Bronchial epithelial cell (primary cell): ENCODE measurements around the gene STAP1. TPM values are rescaled to one million over a fixed set of nuclear protein-coding genes. Genes with fewer than 3 reads are reported as not detected.
"Not testable (repeated sequence)": the region's sequence is repeated elsewhere in the genome, so short reads cannot be mapped to it uniquely, and the experiment has no call there.

ENCODE experiments used
- DNase-seq: peaks from one replicate; pipeline ENCODE4 v3.0.0-alpha.2; 2010; ENCODE audit warnings: low read depth
- FAIRE-seq: peaks from 2 replicates; lab custom pipeline; 2011; peaks lifted over from hg19 to GRCh38; lab: Jason Lieb, UNC
- H3K27me3 ChIP-seq: 2 replicates; pipeline ENCODE4 v1.5.1; 2011; ENCODE audit warnings: low read length; ENCODE audit not compliant: control insufficient read depth, insufficient read depth
- H3K36me3 ChIP-seq: 2 replicates; pipeline ENCODE4 v1.5.1; 2011; ENCODE audit warnings: low read length; ENCODE audit not compliant: control insufficient read depth, insufficient read depth
- H3K4me3 ChIP-seq: 2 replicates; pipeline ENCODE4 v1.5.1; 2011; ENCODE audit warnings: mild to moderate bottlenecking, low read depth, low read length, control low read depth
- CTCF ChIP-seq: IDR thresholded peaks from 2 replicates; pipeline ENCODE4 v1.5.1; 2011; ENCODE audit warnings: mild to moderate bottlenecking, moderate library complexity, low read length, control low read depth, inconsistent platforms; ENCODE audit not compliant: insufficient read depth, severe bottlenecking
- total RNA-seq: library from RNA; depleted of rRNA; stranded (reverse); fragments of >200 nt; gene quantifications from 2 replicates; pipeline ENCODE4 v1.2.1, GENCODE V29; 2014

Gene STAP1
- total RNA-seq, 1 donor from 2014 or later = under 0.01 TPM

- Histone ChIP-seq H3K27me3 (no peaks in the 10 kb centered on the region), H3K36me3 (peaks cover 5% of the 10 kb centered on the region), H3K4me3 (no peak overlapping the region)
- DNase-seq (no peak), FAIRE-seq (no peak)
- no peak for TF ChIP-seq CTCF
These were observed 74.0 kb downstream of the STAP1 start for GRCh38 chr4:67632492-67632891.

- Histone ChIP-seq H3K27me3 (no peaks in the 10 kb centered on the region), H3K36me3 (peaks cover 6% of the 10 kb centered on the region), H3K4me3 (no peak overlapping the region)
- no peak for DNase-seq
- no peak for FAIRE-seq
- TF ChIP-seq CTCF = no peak
These were observed 76.2 kb downstream of the STAP1 start for GRCh38 chr4:67634741-67635140.

GRCh38 chr4:67635331-67635730, 76.8 kb downstream of the STAP1 start:
- Histone ChIP-seq H3K27me3 (no peaks in the 10 kb centered on the region), H3K36me3 (peaks cover 6% of the 10 kb centered on the region), H3K4me3 (no peak overlapping the region)
- no peak for TF ChIP-seq CTCF
- DNase-seq (no peak), FAIRE-seq (no peak)

GRCh38 chr4:67636978-67637377, 78.5 kb downstream of the STAP1 start:
- DNase-seq, H3K4me3 ChIP-seq, H3K36me3 ChIP-seq, FAIRE-seq, H3K27me3 ChIP-seq: not testable (repeated sequence)

- no peak for TF ChIP-seq CTCF
- Histone ChIP-seq H3K36me3 (peaks cover 4% of the 10 kb centered on the region), H3K4me3 (no peak overlapping the region), H3K27me3 (no peaks in the 10 kb centered on the region)
- DNase-seq = no peak
- FAIRE-seq = no peak
These were observed 79.6 kb downstream of the STAP1 start for GRCh38 chr4:67638136-67638535.

- no peak for TF ChIP-seq CTCF
- no peaks in the 10 kb centered on the region for H3K27me3 ChIP-seq
- DNase-seq = no peak
- H3K36me3 ChIP-seq = peaks cover 1% of the 10 kb centered on the region
- no peak overlapping the region for H3K4me3 ChIP-seq
- FAIRE-seq = no peak
These were observed 93.0 kb downstream of the STAP1 start for GRCh38 chr4:67651536-67651935.

Other genes with a start within 250 kb of the STAP1 start
- 7.4 and 9.5 TPM in 2 replicates for gene CENPC, start 13.2 kb upstream of the STAP1 start, total RNA-seq
- 92.9 and 145 TPM in 2 replicates for gene UBA6, start 142.4 kb downstream of the STAP1 start, total RNA-seq
- under 0.01 and 0.13 TPM in 2 replicates for gene GNRHR, start 195.7 kb downstream of the STAP1 start, total RNA-seq